Anterior cingulate cortex (tissue), 58 donors: ENCODE measurements around the gene ARHGAP15.

ENCODE experiments used
- DNase-seq, 58 donors: peaks; one replicate each; lab custom pipeline; 2025; lab: John Stamatoyannopoulos, UW

Gene ARHGAP15

DNA sequence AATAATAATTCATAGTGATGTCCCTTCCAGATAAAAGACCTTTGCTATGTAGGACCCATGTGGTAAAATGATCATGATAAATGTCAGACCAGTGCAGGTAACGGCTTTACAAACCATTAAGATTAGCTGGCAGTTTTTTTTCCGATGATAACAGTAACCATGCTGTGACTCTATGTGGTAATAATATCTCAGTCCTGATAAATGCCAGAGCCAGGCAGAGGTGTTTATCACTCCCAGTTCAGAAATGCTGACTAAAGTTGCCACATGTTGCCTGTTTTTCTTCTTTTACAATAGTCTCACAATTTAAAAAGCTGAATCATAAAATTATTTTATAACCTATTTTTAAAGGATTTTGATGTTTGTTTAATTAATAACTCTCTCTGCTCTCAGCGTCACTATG is 565.1 kb downstream of the ARHGAP15 start:
- no peak for DNase-seq

DNA sequence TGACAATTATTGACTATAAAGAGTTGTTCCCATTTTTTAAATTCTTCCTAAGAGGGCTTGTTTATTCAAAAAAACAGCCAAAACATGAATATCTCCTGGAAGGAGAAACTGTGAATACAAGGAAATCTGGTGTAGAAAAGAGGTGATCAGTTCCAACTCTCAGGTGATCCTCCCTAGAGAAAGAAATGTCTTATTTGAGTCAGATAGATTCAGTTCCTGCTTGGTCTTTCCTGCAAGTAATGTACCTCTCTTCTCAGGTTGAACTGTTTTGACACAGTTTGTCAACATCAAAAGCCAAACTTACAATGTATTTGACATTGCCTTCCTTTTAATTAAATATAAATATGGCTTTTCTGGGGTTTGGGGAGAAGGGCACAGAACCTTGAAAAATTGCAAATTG is 567.4 kb downstream of the ARHGAP15 start:
- no peak for DNase-seq

DNA sequence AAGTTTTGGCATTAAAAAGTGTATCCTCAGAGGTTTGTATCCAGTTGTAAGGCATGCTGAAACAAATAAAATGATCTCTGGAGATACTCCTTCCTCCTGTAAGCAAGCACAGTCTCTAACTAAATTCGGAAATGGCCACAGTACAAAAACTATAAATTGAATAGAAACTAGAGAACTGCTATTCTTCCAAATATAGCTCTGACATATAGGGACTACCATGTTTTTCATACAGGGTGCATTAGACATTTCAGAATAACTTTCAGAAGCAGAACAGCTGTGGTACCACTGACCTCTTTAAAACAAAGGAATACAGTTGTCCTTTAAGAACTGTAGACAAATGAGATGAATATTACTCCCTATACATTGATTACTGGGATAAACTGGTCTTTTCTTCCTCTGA is 568.5 kb downstream of the ARHGAP15 start:
- DNase-seq, result no peak

DNA sequence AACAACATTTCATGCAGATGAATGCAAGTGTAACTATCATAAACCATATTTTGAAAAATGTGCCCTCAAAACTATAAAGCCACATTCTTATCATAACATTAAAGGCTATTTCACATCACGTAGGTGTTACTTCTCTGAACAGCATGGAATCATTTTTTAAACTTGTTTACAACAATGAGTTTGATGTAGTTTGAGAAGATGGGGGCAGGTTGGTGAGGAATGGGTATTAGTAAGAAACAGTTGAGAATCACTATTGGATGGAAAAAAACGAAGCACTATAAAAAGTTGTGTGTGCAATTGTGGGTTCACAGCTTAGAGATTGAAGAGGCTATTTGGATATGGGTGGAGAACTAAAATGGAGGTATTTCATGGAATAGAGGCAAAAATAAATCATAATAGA is 569.1 kb downstream of the ARHGAP15 start:
- no peak for DNase-seq

DNA sequence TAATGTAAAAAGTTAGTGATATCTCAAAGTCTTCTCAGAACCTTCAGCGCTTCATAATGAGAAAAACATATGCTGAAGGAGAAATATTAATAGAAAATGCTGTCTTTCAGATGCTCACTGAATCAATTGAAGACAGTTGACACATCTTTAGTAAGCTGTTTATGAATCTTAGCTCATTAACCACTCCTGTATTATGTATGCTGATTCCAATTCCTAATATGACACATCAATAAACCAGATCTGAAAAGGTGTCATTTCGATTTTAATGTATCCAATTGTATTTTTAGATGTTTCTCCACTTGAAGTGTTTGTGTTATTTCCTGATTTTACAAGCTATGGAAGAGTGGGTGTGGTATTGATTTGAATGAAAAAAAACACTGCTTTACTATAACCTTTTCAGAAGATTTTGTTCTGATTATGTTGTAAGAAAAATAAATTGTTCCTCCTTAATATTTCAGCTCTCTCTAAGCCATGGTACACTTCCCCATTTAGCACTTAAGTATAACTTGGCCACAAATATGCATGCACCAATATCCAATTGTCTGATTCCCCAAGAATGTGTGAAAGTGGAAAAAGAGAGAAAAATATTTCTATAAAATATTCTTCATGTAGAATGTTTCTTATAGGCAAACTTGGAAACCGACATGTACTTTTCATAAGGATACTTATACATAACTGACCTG is 569.8 kb downstream of the ARHGAP15 start:
- no peak for DNase-seq

DNA sequence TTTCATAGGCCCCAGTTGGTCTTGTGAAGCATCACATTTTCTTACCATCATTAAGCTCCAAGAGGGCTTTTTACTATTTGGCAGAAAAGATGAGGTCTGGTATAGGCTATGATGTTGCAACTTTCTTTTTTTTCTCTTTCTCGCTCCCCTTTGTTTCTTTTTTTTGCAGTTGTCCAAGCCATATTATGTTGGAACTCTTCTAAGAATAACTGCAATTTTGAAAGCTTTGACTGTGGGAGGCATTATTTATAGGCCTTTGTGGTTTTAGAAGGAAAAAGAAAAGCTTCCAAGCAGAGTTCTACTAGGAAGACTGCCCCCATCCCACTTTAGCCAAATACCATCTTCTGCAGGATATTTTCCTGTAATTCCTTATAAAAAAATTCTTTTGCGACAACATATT is 571.6 kb downstream of the ARHGAP15 start:
- no peak for DNase-seq

DNA sequence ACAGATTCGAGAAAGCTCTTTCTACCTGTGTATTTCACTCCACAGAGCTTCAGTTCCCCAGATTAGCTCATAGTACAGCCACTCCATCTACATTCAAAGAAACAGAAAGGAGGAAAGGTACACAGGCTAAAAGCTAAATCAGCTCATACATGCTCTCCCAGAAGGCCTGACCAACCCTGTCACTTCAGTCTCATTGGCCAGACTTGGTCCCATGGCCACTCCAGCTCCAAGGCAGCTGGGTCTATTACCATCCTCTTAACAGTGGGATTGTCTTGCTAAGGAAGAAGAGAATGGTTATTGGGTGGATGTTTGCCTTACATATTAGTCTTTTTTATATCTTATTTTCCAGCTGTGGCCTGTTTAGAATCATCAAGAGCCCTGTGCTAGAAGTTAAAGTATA is 572.6 kb downstream of the ARHGAP15 start:
- DNase-seq, result no peak

DNA sequence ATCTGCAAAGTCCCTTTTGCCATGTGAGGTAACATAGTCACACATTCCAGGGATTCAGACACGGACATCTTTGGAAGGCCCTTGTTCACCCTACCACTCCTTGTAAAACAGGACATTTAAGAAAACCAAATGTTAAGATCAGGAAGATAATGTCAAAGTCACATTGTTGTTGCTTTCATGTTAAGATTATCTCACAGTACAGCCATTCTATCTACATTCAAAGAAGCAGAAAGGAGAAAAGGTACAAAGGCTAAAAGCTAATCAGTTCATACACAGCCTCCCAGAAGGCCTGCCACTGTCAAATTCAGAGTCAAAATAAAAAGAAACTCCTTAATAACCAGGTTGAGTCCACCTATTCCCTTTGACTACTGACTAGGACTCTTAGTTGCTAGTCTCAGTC is 573.7 kb downstream of the ARHGAP15 start:
- no peak for DNase-seq

DNA sequence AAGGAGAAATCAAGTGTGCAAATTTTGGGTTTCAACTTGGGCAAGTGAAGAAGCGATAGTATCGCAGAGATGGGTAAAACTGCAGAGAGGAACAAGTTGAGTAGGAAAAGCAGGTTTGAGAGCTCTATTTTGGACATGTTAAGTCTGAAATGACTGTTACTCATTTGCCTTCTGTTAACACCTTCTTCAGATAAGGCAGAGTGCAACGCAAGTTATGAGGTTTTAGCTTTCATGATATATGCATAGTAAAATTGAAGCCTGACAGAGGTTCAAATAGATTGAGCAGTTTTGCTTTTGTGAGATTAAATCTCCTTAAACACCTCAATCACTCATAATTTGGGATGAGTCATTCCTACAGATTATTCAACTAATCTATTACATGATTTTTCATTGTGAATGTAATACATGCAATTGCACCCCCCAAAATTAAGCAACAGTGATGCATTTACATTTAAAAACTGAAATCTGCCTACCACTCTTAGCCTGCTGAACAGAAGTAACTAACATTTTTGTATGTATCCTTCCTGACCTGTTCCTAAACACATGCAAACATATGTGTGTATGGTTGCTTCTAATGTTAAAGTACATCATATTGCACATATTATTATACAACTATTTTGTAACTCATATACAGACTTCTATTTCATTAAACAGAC is 575.4 kb downstream of the ARHGAP15 start:
- no peak for DNase-seq

DNA sequence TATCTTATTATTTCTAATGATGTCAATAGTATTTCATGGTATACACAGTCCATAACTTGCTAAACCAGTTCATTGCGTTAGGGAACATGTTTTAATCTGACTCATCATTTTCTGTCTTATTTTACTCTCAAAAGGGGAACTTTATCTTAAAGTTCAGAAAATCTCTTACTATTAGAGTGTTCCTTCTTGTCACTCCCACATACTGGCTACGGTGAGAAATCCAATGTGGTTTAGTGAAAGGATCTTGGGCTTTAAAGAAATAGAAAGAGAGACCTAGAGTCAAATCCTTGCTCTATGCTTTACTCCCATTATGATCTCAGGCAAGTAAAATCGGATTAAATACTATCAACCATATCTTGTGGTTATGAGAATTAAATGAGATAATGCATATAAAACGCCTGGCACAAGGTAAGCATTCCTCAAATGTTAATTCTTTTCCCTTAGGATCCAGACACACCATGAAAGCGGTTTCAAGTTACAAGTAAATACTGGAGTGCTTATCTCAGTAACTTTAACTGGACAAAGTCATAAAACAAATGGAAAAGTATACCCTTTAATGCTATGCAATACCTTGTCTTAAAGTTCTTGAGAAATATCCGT is 576.0 kb downstream of the ARHGAP15 start:
- DNase-seq, result no peak

DNA sequence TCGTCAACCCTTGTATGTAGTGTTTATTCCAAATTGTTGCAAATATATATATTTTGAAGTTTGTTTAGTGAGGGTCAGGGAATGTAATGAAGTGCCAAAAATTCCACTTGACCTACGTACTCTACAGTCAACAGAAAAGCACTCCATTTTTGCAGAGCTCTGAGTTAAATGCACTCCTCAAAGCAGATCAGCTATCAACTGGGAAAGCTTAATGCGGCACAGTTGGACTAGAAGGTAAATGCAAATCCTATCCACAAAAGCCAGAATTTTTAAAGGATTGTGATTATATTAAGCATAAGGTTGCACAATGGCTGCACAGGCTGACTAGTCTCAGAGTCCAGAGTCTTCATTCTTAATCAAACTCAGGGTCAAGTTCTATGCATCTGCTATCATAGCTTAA is 577.1 kb downstream of the ARHGAP15 start:
- DNase-seq, result no peak

DNA sequence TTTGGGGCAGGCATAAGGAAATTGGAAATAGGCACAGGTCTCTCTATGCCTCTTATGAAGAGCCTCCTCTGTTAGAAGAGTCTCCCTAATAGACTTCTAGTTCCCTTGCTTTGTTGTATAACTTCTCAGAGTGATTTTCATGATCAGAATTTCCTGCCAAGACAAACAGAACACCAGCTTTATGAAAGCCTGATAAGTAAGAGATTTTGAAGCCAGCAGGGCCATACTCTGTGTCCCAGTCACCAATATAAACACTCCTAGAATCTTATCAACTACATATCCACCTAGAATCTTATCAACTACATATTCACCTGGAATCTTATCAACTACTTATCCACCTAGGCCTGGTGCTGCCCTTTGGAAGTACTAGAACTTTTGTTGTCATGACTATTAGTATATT is 579.5 kb downstream of the ARHGAP15 start:
- no peak for DNase-seq

DNA sequence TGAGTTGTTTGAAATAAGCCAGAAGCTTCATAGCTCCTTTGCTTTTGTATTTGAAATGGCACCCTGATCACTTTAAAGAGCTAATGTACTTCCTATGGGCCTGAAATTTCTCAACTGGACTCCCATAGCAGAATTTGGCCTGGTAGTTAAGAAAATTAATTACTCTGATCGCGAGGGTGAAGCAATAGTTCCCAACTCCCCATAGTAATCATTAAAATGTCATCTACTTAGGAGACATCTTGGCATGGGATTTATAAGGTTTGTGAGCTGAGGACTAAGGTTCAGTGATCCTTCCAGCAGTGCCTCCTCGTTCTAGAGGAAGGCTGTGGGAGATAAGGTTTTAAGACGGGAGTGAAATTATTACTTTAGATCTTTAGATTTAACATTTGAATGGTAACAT is 581.0 kb downstream of the ARHGAP15 start:
- DNase-seq, result no peak

DNA sequence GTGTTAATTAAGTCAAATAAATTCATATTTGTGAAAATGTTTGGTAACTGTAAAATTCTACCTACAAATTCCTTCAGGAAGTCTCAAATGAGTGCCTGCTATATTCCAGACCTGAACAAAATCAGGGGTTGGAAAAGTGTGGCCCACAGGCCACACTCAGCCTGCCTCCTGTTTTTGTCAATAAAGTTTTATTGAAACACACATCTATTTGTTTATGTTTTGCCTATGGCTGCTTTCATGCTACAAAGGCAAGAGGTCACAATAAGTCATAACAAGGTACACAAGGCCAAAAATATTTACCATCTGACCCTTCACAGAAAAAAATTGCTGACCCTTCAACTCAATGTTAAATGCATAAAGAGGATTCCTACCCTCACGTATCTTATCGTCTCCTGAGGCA is 581.7 kb downstream of the ARHGAP15 start:
- DNase-seq, result no peak

DNA sequence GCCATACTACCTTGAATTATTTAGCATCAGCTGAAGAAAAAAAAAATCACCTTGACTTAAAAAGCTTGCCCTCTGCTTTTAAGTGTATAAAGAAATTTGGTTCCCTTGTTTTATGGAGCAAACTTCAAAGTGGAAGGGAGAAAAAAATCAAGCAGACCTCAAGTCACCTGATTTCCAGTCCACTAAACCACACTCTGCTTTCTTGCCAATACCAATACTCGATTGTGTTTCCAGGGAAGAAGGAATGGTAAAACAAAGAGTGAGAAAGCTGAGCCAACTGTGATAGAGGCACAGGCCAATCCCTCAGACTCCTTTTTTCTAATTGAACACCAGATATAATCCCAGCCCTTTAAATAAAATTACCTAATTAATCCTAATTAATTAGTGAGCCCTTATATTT is 587.3 kb downstream of the ARHGAP15 start:
- DNase-seq, result no peak

DNA sequence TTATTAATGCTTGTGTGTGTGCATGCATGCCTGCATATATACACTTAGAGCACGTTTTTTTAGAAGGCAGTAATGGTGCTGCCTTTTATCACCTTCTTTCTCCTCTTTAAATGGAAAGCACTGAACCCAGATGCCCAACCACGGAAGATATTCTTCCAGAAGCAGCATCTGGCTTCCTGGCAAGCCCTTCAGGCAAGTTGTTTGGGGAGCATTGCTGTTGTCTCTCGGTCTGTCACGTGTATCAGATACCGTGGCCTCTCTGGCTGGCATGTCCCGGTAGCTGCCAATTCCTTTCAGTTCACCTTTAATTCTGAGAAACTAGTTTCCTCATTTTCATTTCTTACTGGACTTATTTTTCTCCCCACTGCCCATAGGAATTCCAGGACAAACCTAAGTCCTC is 587.8 kb downstream of the ARHGAP15 start:
- DNase-seq, result peak in 6 of 58 donors; percentile 2 to 21 (median 10)

DNA sequence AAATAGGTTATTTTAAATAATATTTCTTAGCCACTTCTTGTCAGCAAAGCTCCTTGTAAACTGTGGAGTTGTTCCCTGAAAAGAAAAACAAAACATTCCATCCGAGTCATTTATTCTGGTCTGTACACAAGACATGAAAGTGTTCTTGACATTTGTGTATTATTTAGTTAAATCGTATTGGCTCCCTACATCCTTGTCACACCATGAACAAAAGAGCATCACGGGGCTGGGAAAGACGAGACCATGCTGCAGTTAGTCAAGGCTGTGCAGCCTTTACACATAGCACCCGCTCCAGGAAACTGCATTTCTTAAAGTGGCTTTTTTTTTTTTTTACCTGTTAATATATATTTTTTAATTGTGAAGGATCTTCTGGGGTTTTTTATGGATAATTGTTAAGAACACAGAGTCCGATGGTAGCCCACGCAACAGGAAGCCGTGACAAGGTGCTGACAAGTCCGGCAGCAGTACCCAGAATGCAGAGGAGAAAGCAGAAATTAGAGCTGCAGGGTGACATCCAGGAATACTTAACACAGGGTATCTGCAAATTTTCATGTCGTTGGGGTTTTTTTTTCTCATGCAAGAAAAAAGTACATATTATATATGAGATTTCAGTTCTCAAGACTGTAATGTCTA is 588.4 kb downstream of the ARHGAP15 start:
- DNase-seq, result peak in 2 of 58 donors; percentile 3 to 4

DNA sequence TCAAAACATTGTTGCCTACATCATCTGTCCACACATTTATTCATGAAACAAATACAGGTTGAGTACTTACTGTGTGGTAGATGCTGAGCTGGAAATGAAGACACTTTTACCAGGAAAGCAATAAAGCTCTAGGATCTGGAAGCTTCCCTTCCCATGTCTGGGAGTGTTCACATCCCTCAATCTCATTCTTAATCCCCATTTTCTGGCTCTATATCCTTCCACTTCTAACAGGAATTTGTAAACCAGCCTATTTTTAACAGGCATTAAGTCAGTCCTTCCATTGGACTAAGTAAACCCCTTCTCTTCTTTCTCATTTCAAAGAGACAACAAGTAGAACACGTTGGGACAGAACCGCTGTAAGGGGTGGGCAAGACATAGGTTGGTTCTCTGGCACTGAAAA is 589.5 kb downstream of the ARHGAP15 start:
- no peak for DNase-seq

DNA sequence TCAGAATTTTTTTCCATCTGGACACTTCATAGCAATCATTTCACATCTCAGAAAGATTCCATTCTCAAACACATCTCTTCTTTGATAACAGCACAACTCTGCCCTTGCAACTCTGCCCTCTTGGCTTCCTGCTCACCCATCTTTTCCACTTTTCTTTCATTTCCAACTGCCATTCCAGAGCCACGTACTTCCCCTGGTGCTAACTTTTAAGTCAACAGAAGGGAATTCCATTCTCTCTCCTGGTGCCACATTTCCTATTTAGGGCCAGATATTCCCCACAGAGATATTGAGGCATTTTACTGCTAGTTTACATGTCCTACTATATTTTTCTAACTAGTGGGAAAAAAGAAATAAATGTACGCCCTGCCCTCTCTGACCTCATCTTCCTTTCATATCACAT is 590.2 kb downstream of the ARHGAP15 start:
- DNase-seq, result no peak

DNA sequence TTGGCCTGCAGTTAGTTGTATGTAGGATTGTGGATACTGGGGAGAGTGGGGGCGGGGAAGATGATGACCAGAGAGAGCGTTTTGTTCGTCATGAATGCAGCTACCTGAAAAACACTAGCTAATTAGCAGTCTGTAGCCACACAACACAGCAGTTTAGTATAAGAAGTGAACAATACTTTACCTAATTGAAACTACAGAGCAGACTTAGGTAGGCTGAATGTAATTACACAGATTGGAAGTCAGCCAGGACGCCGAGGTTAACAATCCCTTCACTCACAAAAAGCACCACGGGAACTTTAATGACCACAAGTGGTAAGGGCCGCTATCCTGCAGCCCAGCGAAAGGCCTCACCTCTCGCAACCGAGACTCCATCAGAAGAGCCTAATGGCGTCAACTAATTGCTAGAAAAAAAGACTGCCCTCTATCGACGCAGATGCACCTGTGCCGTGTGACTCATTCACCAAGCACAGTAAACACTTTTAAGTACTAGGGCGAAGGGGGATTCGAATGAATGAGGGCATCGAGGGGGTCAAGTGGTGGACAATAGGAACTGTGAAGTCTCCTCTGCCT is 591.0 kb downstream of the ARHGAP15 start:
- DNase-seq, result no peak

DNA sequence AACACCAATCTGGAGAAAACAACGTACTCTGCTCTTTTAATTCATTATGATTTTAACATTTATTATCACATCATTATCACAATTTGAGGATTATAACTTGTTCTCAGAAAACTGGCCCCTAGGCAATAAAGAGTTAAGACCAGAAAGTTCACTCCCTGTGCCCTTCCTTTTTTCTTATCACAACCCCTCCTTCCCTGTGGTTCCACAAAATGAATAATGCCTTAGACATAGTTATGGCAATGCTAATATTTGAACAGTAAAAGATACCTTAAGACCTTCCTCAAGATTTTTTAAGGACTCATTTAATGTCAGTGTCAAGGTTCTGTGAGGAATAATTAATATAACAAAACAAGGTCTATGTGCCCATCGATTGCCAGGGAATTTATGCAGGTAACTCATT is 596.2 kb downstream of the ARHGAP15 start:
- no peak for DNase-seq
